Measurements from ENCODE around the gene TBC1D23. TPM values are rescaled to one million over a fixed set of nuclear protein-coding genes. Genes with fewer than 3 reads are reported as not detected.

The TBC1D23 gene
- total RNA-seq, 1 donor from 2014 or later = 48.8 TPM

DNA sequence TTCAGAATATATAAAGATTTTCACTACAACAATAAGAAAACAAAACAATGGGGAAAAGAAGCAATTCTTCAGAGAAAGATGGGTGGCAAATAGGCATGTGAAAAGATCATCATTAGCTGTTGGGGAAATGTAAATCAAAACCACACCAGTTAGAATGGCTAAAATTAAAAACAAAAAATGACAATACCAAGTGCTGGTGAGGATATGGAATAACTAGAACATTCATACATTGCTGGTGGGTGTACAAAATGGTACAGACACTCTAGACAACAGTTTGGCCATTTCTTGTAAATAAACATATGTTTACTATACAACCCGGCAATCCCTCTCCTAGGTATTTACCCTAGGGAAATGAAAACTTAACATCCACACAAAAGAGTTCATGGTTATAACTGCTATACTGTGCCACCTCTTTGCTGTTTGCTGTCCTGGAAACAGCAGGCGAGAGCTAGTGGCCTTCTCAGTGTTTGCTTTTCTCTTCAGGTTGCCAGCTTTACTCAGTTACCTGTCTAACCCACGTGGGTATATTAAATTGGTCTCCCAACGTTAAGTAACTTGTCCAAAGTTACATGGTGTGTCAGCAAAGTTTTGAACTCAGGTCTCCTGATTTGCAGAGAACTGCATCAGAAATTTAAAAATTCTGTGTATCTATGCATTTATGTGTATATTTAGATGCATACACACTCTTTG is 69.2 kb downstream of the TBC1D23 start:
- H3K36me3 Mint-ChIP-seq (ENCODE audit: insufficient read depth) = peaks cover 17% of the 10 kb centered on the region
- no peak overlapping the region for H3K27ac Mint-ChIP-seq
- H3K9me3 Mint-ChIP-seq (ENCODE audit: low read depth) = peaks cover 9% of the 10 kb centered on the region
- TF ChIP-seq CTCF (IDR thresholded peaks at IDR 0.05; ENCODE audit: unreplicated experiment) = no peak
- H3K27me3 Mint-ChIP-seq = peaks cover 3% of the 10 kb centered on the region
- no peak overlapping the region for H3K4me3 Mint-ChIP-seq (ENCODE audit: low read depth)
- DNase-seq (ENCODE audit: low spot score, unreplicated experiment) = no peak
- peaks cover 9% of the 10 kb centered on the region for H3K4me1 Mint-ChIP-seq (ENCODE audit: low read depth)

GRCh38 chr3:100330651-100331050 is 69.9 kb downstream of the TBC1D23 start:
- H3K27ac Mint-ChIP-seq = no peak overlapping the region
- no peak for DNase-seq (ENCODE audit: low spot score, unreplicated experiment)
- H3K4me1 Mint-ChIP-seq (ENCODE audit: low read depth) = peaks cover 15% of the 10 kb centered on the region
- H3K36me3 Mint-ChIP-seq (ENCODE audit: insufficient read depth) = peaks cover 17% of the 10 kb centered on the region
- peaks cover 3% of the 10 kb centered on the region for H3K27me3 Mint-ChIP-seq
- no peak for TF ChIP-seq CTCF (IDR thresholded peaks at IDR 0.05; ENCODE audit: unreplicated experiment)
- H3K4me3 Mint-ChIP-seq (ENCODE audit: low read depth) = no peak overlapping the region
- peaks cover 9% of the 10 kb centered on the region for H3K9me3 Mint-ChIP-seq (ENCODE audit: low read depth)

GRCh38 chr3:100331660-100332059 is 70.9 kb downstream of the TBC1D23 start:
- no peak for TF ChIP-seq CTCF (IDR thresholded peaks at IDR 0.05; ENCODE audit: unreplicated experiment)
- Mint-ChIP-seq H3K4me3 (ENCODE audit: low read depth) (no peak overlapping the region), H3K36me3 (ENCODE audit: insufficient read depth) (peaks cover 13% of the 10 kb centered on the region), H3K4me1 (ENCODE audit: low read depth) (peaks cover 17% of the 10 kb centered on the region), H3K27ac (peak overlapping the region; percentile 38), H3K9me3 (ENCODE audit: low read depth) (peaks cover 9% of the 10 kb centered on the region), H3K27me3 (peaks cover 3% of the 10 kb centered on the region)
- DNase-seq (ENCODE audit: low spot score, unreplicated experiment) = no peak

- peak overlapping the region; percentile 33 for H3K4me3 Mint-ChIP-seq (ENCODE audit: low read depth)
- no peak for TF ChIP-seq CTCF (IDR thresholded peaks at IDR 0.05; ENCODE audit: unreplicated experiment)
- DNase-seq (ENCODE audit: low spot score, unreplicated experiment) = no peak
- no peaks in the 10 kb centered on the region for H3K9me3 Mint-ChIP-seq (ENCODE audit: low read depth)
- H3K4me1 Mint-ChIP-seq (ENCODE audit: low read depth) = peaks cover 19% of the 10 kb centered on the region
- H3K27me3 Mint-ChIP-seq = peaks cover 3% of the 10 kb centered on the region
- no peak overlapping the region for H3K27ac Mint-ChIP-seq
- peaks cover under 1% of the 10 kb centered on the region for H3K36me3 Mint-ChIP-seq (ENCODE audit: insufficient read depth)
These were observed 72.3 kb downstream of the TBC1D23 start for GRCh38 chr3:100333051-100333450.

DNA sequence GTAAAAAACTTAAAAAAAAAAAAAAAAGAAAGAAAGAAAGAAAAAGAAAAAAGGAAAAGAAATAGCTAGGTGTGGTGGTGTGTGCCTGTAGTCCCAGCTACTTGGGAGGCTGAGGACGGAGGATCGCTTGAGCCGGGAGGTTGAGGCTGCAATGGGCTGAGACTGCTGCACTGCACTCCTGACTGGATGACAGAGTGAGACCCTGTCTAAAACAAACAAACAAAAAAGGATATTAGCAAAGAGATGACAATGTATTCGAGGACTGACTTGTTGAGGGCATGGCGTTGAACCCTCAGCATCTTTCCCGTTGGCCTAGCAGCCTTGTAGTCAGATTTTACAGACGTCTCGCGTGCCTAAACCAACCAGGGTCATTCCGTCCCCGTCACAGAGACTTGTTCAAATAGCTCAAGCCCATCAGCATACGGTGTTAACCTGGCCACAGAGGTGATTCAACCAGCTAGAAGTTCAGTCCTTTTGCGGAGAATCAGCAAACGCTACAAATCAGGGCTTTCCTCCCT is 73.2 kb downstream of the TBC1D23 start:
- Mint-ChIP-seq H3K4me1 (ENCODE audit: low read depth) (peaks cover 22% of the 10 kb centered on the region), H3K4me3 (ENCODE audit: low read depth) (peak overlapping the region; percentile 76), H3K27ac (peak overlapping the region; percentile 96)

More for the DNA sequence above, 73.2 kb downstream of the TBC1D23 start:
- no peak for DNase-seq (ENCODE audit: low spot score, unreplicated experiment)
- Mint-ChIP-seq H3K9me3 (ENCODE audit: low read depth) (no peaks in the 10 kb centered on the region), H3K36me3 (ENCODE audit: insufficient read depth) (no peaks in the 10 kb centered on the region), H3K27me3 (peaks cover 3% of the 10 kb centered on the region)
- no peak for TF ChIP-seq CTCF (IDR thresholded peaks at IDR 0.05; ENCODE audit: unreplicated experiment)

Measured in progenitor cell of endocrine pancreas (in vitro differentiated cells).